ENCODE measurements around the gene NOM1.

- TF ChIP-seq POLR2AphosphoS5 (IDR thresholded peaks at IDR 0.05) (no peak), CTCF (IDR thresholded peaks at IDR 0.05) (no peak), POLR2A (IDR thresholded peaks at IDR 0.05) (no peak)
These were observed 2.2 kb upstream of the NOM1 start for GRCh38 chr7:156947120-156947843.
